ENCODE results near the gene ALPP.

Gene ALPP

GRCh38 chr2:232395586-232395985 is 17.0 kb downstream of the ALPP start:
- TF ChIP-seq, protein P1, sequence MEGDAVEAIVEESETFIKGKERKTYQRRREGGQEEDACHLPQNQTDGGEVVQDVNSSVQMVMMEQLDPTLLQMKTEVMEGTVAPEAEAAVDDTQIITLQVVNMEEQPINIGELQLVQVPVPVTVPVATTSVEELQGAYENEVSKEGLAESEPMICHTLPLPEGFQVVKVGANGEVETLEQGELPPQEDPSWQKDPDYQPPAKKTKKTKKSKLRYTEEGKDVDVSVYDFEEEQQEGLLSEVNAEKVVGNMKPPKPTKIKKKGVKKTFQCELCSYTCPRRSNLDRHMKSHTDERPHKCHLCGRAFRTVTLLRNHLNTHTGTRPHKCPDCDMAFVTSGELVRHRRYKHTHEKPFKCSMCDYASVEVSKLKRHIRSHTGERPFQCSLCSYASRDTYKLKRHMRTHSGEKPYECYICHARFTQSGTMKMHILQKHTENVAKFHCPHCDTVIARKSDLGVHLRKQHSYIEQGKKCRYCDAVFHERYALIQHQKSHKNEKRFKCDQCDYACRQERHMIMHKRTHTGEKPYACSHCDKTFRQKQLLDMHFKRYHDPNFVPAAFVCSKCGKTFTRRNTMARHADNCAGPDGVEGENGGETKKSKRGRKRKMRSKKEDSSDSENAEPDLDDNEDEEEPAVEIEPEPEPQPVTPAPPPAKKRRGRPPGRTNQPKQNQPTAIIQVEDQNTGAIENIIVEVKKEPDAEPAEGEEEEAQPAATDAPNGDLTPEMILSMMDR (IDR thresholded peaks at IDR 0.05) = no peak
- intact Hi-C loops (cut with DNase I; ENCODE audit: low total_unique reads) = no loop called here
- Histone ChIP-seq H3K4me1 (no peaks in the 10 kb centered on the region), H3K9me3 (no peaks in the 10 kb centered on the region), H3K27ac (no peak overlapping the region), H3K4me3 (no peak overlapping the region), H3K36me3 (no peaks in the 10 kb centered on the region), H3K27me3 (peaks cover 0 to 26% of the 10 kb centered on the region in 2 donors)
- DNase-seq = no peak

DNA sequence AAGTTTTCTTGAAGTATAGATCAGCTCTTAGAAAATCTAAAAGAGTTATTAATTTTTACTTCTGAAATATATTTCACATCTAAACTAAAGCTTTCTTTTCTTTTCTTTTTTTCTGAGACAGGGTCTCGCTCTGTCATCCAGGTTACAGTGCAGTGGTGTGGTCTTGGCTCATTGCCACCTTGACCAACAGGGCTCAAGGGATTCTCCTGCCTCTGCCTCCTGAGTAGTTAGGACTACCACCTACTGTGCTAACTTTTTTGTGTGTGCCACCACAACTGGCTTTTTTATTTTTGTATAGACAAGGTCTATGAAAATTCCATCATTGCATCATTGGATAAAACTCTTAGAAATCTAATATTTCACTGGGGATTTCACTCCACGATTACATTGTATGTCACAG is 18.1 kb downstream of the ALPP start:
- no peaks in the 10 kb centered on the region for H3K4me1 ChIP-seq
- H3K27me3 ChIP-seq = peaks cover 0 to 23% of the 10 kb centered on the region in 2 donors
- no peak overlapping the region for H3K4me3 ChIP-seq
- TF ChIP-seq, protein P1 (IDR thresholded peaks at IDR 0.05) = no peak
- no peak for DNase-seq
- no peak overlapping the region for H3K27ac ChIP-seq
- intact Hi-C loops (cut with DNase I; ENCODE audit: low total_unique reads) = no loop called here
- no peaks in the 10 kb centered on the region for H3K9me3 ChIP-seq
- no peaks in the 10 kb centered on the region for H3K36me3 ChIP-seq

- no peak overlapping the region for H3K27ac ChIP-seq
- intact Hi-C loops (cut with DNase I; ENCODE audit: low total_unique reads) = no loop called here
- H3K27me3 ChIP-seq = peaks cover 0 to 23% of the 10 kb centered on the region in 2 donors
- H3K9me3 ChIP-seq = no peaks in the 10 kb centered on the region
- TF ChIP-seq, protein P1 (IDR thresholded peaks at IDR 0.05) = no peak
- H3K4me1 ChIP-seq = no peaks in the 10 kb centered on the region
- H3K4me3 ChIP-seq = no peak overlapping the region
- no peak for DNase-seq
- no peaks in the 10 kb centered on the region for H3K36me3 ChIP-seq
Measured at GRCh38 chr2:232398293-232399034, 19.9 kb downstream of the ALPP start.

GRCh38 chr2:232400256-232401015 is 21.9 kb downstream of the ALPP start:
- H3K4me3 ChIP-seq = no peak overlapping the region
- peaks cover 0 to 18% of the 10 kb centered on the region in 2 donors for H3K27me3 ChIP-seq
- no peaks in the 10 kb centered on the region for H3K9me3 ChIP-seq
- TF ChIP-seq, protein P1 (IDR thresholded peaks at IDR 0.05) = no peak
- H3K4me1 ChIP-seq = no peaks in the 10 kb centered on the region
- no peak for DNase-seq
- no peak overlapping the region for H3K27ac ChIP-seq
- H3K36me3 ChIP-seq = no peaks in the 10 kb centered on the region
- intact Hi-C loops (cut with DNase I; ENCODE audit: low total_unique reads) = no loop called here

GRCh38 chr2:232402518-232402917 is 24.0 kb downstream of the ALPP start:
- Histone ChIP-seq H3K27ac (no peak overlapping the region), H3K4me1 (no peaks in the 10 kb centered on the region), H3K36me3 (no peaks in the 10 kb centered on the region), H3K9me3 (no peaks in the 10 kb centered on the region), H3K27me3 (peaks cover 0 to 18% of the 10 kb centered on the region in 2 donors), H3K4me3 (no peak overlapping the region)
- peak in 1 of 2 donors; percentile 42 for DNase-seq
- TF ChIP-seq, protein P1 (IDR thresholded peaks at IDR 0.05) = no peak
- intact Hi-C loops (cut with DNase I; ENCODE audit: low total_unique reads) = no loop called here

Measured in tibial artery (tissue), 4 donors.